ENCODE data around the gene MBNL2. TPM values are rescaled to one million over a fixed set of nuclear protein-coding genes. Genes with fewer than 3 reads are reported as not detected.

Gene MBNL2
- polyA plus RNA-seq, 4 donors = 59.5 to 70.3 (median 67.7) TPM

DNA sequence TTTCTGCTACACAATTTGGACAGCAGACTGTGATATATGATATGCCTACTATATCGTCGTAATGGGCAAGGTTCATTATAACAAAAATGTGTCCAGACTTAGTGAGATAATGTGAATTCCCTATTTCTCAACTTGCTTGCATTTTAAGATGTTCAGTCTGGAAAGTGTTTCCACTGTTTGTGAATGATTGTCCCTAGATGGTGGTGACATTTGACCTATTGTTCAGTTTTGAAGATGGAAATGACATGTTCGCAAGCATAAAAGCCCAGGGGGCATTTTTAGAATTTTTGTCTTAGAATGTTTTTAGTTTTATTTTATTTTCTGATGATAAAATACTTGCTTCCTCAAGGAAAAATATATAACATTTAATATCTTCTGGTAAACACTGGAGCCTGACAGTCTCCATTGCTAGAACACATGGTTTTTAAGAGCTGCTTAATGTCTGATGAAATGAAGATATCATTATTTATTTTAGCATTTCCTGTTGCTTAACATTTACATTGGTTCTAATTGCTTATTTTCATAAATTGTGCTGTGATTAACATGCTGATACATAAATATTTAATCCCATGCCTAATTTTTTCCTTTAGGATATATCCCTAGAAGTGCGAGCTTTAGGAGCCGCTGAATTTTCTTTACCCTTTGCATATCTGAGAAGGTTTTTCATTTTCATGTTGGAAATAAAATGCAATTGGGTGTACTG lies 27.1 kb downstream of the MBNL2 start:
- no peak for DNase-seq (ENCODE audit: low read depth in 4 of 4, low spot score in 3 of 4)

GRCh38 chr13:97249796-97250495 lies 27.8 kb downstream of the MBNL2 start:
- DNase-seq (ENCODE audit: low read depth in 4 of 4, low spot score in 3 of 4) = no peak

DNA sequence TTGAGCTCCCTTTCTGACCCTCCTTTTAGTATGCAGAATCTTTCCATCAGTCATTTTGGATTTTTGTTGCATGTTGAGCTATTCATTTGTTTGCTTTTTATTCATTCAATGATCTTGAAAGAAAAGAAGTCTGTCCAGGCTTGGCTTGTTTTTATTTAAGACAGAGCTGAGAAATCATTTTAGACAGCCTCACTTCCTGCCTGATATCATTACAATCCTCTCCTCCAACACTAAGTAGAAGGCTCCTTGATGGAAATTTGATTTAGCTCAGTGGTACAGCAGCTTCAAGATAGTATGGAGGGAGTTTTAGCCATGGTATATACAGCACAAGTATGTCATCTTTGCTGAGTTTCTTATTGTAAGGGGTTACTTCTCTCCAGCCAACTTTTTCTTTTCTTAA lies 28.4 kb downstream of the MBNL2 start:
- DNase-seq (ENCODE audit: low read depth in 4 of 4, low spot score in 3 of 4) = no peak

DNA sequence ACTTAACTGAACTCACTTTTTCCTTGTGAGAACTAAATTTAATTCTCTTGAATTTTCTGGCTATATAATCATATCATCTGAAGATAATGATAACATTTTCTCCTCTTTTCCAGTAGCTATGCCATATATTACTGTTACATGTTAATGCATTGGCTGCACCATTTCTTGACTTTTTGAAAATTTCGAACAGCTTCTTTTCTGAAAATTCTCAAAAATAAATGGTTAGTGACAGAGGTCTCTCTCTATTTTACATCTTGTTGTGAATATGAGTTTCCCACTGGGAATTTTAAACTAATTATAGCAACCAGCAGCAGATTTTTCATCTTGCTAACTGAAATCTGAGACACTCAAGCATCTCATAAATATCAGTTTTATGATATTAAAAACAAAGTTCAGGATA lies 30.6 kb downstream of the MBNL2 start:
- no peak for DNase-seq (ENCODE audit: low read depth in 4 of 4, low spot score in 3 of 4)

DNA sequence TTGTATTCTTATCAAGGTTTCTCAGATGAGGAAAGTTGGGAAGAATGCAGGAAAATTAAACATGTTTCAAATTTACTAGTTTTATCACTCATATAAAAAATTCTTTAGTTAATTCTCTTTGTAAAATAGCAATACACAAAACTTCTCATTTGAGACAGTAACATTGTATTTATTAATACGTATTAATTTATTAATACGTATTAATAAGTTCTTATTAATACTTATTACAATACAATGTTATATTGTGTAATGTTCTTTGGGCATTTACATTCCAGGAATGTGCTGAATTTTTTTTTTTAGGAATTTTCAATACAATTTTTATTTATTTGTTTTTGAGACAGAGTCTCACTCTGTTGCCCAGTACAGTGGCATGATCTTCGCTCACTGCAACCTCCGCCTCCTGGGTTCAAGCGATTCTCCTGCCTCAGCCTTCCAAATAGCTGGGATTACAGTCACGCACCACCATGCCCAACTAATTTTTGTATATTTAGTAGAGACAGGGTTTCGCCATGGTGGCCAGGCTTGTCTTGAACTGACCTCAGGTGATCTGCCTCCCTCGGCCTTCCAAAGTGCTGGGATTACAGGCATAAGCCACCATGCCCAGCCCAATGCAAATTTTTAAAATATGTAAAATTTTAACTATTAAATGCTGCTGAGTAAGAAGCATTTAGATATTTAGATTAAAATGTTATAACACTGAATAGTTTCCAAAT lies 31.6 kb downstream of the MBNL2 start:
- no peak for DNase-seq (ENCODE audit: low read depth in 4 of 4, low spot score in 3 of 4)

- no peak for DNase-seq (ENCODE audit: low read depth in 4 of 4, low spot score in 3 of 4)
Measured at GRCh38 chr13:97254816-97255215, 32.7 kb downstream of the MBNL2 start.

DNA sequence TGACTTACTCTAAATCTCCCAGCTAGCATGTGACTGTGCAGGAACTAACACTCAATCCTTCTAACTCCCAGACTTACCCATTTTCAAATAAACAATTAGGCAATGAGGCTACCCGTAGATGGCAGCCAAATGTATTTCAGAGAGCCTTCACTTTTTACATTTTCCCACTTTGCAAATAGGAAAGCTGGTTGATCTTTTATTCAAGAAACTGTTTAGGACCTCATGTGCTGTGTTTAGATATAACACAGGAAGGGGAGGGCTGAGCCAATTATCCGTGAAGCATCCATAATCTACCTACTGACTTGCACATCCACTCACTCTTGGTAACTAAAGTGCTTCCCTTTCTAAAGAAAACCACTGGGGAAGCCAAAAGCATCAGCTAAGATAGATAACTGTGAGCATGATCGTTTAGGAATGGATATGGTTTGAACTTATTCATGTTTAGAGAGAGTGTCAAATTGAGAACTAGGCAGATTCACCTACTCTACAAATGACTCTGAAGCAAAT lies 33.4 kb downstream of the MBNL2 start:
- no peak for DNase-seq (ENCODE audit: low read depth in 4 of 4, low spot score in 3 of 4)

DNA sequence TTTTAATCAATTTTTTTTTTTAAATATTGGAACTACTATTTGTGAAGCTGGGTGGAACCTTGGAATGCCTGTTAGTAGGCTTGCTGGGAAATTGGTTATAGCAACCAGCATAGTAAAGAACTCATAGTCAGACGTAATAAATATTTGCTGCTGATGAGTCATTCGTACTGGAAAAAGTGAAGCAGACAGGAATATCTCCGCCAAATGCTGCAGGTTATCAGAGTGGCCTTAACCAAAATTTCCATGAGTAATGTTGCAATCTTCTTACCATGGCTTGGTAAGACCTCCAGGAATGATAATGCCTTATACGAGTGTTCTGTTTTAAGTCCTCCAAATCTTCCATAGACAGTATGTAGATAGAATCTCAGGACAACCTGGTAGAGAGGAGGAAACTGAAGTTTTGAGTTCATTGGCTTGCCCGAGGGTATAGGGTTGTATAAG lies 34.2 kb downstream of the MBNL2 start:
- no peak for DNase-seq (ENCODE audit: low read depth in 4 of 4, low spot score in 3 of 4)

GRCh38 chr13:97257228-97257755 lies 35.2 kb downstream of the MBNL2 start:
- DNase-seq (ENCODE audit: low read depth in 4 of 4, low spot score in 3 of 4) = no peak

GRCh38 chr13:97257800-97258799 lies 36.0 kb downstream of the MBNL2 start:
- DNase-seq (ENCODE audit: low read depth in 4 of 4, low spot score in 3 of 4) = no peak

DNA sequence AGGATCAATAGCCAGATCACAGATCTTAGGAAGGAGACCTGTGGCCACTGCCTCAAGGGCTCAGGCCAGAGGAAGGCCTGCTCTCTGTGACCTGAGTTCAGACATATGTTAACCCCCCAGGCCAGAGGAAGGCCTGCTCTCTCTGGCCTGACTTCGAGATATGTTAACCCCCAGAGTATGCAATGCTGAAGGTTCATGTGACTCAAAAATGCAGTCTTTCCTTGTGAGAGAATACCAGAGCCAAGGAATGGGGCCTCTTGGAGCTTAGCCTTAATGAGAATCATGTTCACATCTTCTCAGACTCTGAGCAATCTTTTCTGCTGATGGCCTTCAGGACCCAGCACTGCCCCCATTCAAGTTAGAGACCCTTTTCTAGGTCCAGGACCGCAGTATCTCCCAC lies 36.7 kb downstream of the MBNL2 start:
- no peak for DNase-seq (ENCODE audit: low read depth in 4 of 4, low spot score in 3 of 4)

DNA sequence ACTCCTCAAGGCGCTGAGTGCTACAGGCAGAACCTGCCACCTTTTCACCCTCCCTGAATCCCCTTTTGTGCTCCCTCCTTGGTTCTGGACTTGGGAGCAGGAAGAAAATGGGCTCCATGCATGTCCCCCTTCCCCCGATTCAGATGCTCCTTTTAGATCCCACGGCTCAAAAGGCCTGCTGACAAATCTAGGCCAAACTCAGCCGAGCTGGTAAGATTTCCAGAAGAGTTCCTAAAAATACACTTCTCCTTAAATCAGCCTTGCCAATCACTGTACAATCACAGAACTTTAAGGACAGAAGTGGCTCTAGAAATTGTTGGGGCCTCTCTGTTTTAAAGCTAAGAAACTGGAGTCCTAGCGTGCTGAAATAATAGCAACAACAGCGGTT lies 37.3 kb downstream of the MBNL2 start:
- no peak for DNase-seq (ENCODE audit: low read depth in 4 of 4, low spot score in 3 of 4)

DNA sequence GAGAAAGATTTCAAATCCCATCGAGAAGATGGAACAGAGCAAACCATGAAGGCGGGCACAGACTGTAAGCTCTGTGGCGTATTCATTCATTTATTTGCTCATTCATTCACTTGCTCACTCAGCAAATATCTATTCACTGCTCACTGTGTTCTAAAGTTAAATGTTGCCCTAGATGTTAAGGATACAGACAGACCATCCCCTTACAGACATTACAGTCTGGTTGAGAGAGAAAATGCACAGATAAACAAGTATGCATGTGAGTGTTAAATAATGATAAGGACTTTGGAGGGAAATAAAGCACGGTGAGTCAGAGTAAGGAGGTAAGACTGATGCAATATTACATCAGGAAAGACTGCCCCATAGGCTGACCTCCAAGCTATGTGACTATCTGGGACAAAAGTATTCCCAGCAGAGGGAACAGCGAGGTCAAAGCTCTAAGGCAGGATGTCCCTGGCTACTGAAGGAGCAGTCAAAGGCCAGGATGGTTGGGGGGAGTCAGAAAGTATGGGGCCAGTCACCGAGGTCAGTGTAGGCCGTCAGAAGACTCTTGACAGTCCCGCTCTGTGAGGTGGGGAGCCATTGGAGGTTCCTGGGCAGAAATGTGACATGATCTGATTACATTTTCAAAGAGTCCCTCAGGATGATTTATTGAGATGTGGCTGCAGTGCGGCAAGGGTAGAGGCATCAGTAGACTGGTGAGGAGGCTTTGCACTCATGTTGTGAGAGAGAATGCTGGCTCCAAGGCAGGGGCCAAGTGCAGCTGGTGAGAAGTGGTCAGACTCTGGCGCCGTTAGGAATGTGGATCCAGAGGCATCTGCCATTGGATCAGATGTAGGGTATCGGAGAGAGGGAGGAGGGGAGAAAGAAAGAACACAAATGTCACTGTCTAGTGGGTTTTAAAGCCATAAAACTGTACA lies 37.9 kb downstream of the MBNL2 start:
- DNase-seq (ENCODE audit: low read depth in 4 of 4, low spot score in 3 of 4) = no peak

DNA sequence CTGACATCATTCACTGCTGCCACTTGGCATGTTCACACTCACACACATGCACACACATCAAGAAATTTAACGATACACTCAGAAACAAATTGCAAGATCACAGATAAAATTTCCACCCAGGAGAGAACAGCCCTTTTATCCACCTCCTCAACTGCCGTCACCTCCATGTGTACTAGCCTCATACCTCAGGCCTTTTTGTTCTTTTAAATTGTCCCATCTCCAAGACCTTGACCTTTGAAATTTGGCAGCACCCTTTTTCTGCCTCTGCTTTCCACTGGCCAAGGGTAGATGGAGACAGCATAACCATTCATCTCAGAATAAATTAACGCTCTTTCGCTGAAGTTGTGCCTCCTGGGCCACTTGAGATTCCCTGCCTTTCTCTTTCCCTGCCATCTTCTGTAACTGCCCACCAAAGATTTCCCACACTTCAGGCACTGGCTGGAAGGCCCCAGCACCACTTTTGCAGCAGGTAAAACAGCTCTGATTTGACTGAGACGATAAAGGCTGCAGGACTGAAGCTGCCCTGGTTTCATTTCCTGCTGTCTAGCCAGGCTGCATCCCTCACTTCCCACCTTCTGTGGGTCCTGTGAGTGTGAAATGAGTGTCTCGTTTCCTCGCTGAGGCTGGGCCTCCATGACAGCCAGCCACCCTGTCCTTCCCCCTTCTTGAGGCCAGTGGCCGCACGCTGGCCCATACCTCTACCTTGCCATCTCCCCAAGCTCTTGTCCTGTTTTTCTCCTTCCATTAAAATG lies 39.3 kb downstream of the MBNL2 start:
- no peak for DNase-seq (ENCODE audit: low read depth in 4 of 4, low spot score in 3 of 4)

DNA sequence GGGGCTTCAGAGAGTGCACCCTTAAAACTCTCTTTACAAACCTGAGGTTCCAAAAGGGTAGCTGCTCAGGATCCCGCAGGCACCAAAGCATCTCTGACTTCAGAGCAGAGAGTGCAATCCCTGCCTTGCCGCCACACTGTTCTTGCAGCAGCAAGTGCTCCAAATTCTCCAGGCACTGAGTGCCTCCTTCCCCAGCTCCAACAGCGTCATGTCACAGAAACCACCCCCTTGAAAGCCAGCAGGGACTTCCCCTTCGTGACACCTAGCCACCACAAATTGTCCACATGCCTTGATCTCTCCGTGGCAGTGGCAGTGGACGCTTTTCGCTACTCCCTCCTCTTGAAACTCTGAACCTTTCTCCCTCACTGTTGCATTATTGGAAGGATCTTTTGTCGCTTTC lies 39.9 kb downstream of the MBNL2 start:
- DNase-seq (ENCODE audit: low read depth in 4 of 4, low spot score in 3 of 4) = no peak

GRCh38 chr13:97263160-97263559 lies 41.0 kb downstream of the MBNL2 start:
- no peak for DNase-seq (ENCODE audit: low read depth in 4 of 4, low spot score in 3 of 4)

- DNase-seq (ENCODE audit: low read depth in 4 of 4, low spot score in 3 of 4) = no peak
Measured at GRCh38 chr13:97264663-97265062, 42.5 kb downstream of the MBNL2 start.

GRCh38 chr13:97266332-97266731 lies 44.2 kb downstream of the MBNL2 start:
- DNase-seq (ENCODE audit: low read depth in 4 of 4, low spot score in 3 of 4) = no peak

Data from right renal pelvis (tissue), 4 donors.